Tibial nerve (tissue), 4 donors: ENCODE measurements around the gene SYNPO2L.

Source experiments
- EP300 ChIP-seq, 2 donors: sonication (generic); formaldehyde crosslinking; IDR thresholded peaks; one replicate each; pipeline ENCODE4 v1.6.1; 2017; ENCODE audit warnings: antibody characterized with exemption in 2 of 2, mild to moderate bottlenecking in 1 of 2
- TF ChIP-seq, protein P1 (sequence below), 5 experiments: fragments of 200-600 bp in 3 of 5; fragments of 450-650 bp in 2 of 5; sonication (generic) in 3 of 5; IDR thresholded peaks; one replicate each; pipeline ENCODE4 v1.5.1; 2016 to 2019; ENCODE audit warnings: antibody characterized with exemption in 5 of 5, mild to moderate bottlenecking in 3 of 5, moderate library complexity in 2 of 5

GRCh38 chr10:73634421-73634820, 21.4 kb downstream of the SYNPO2L start:
- TF ChIP-seq, protein P1, sequence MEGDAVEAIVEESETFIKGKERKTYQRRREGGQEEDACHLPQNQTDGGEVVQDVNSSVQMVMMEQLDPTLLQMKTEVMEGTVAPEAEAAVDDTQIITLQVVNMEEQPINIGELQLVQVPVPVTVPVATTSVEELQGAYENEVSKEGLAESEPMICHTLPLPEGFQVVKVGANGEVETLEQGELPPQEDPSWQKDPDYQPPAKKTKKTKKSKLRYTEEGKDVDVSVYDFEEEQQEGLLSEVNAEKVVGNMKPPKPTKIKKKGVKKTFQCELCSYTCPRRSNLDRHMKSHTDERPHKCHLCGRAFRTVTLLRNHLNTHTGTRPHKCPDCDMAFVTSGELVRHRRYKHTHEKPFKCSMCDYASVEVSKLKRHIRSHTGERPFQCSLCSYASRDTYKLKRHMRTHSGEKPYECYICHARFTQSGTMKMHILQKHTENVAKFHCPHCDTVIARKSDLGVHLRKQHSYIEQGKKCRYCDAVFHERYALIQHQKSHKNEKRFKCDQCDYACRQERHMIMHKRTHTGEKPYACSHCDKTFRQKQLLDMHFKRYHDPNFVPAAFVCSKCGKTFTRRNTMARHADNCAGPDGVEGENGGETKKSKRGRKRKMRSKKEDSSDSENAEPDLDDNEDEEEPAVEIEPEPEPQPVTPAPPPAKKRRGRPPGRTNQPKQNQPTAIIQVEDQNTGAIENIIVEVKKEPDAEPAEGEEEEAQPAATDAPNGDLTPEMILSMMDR (IDR thresholded peaks at IDR 0.05), result no peak
- TF ChIP-seq EP300 (IDR thresholded peaks at IDR 0.05), result no peak
